ENCODE results near the gene ARL8B.
"Not testable (repeated sequence)": the region's sequence is repeated elsewhere in the genome, so short reads cannot be mapped to it uniquely, and the experiment has no call there.

The ARL8B gene

GRCh38 chr3:5147152-5147551, 25.1 kb downstream of the ARL8B start:
- DNase-seq (ENCODE audit: low spot score): not testable (repeated sequence)

GRCh38 chr3:5149306-5149880, 27.3 kb downstream of the ARL8B start:
- DNase-seq (ENCODE audit: low spot score): no peak

GRCh38 chr3:5151586-5151985, 29.5 kb downstream of the ARL8B start:
- DNase-seq (ENCODE audit: low spot score): no peak

- no peak for DNase-seq (ENCODE audit: low spot score)
These were observed 31.0 kb downstream of the ARL8B start for GRCh38 chr3:5153074-5153473.

- DNase-seq (ENCODE audit: low spot score): no peak
These were observed 33.1 kb downstream of the ARL8B start for GRCh38 chr3:5155241-5155640.

- no peak for DNase-seq (ENCODE audit: low spot score)
These were observed 38.2 kb downstream of the ARL8B start for GRCh38 chr3:5160321-5160720.

GRCh38 chr3:5160940-5161858, 39.1 kb downstream of the ARL8B start:
- no peak for DNase-seq (ENCODE audit: low spot score)

GRCh38 chr3:5162102-5162501, 40.0 kb downstream of the ARL8B start:
- DNase-seq (ENCODE audit: low spot score): no peak

GRCh38 chr3:5165698-5166097, 43.6 kb downstream of the ARL8B start:
- no peak for DNase-seq (ENCODE audit: low spot score)

- DNase-seq (ENCODE audit: low spot score): no peak
These were observed 44.8 kb downstream of the ARL8B start for GRCh38 chr3:5166846-5167245.

- DNase-seq (ENCODE audit: low spot score): no peak
These were observed 46.0 kb downstream of the ARL8B start for GRCh38 chr3:5168110-5168509.

GRCh38 chr3:5169807-5170206, 47.7 kb downstream of the ARL8B start:
- no peak for DNase-seq (ENCODE audit: low spot score)

GRCh38 chr3:5170975-5171374, 48.9 kb downstream of the ARL8B start:
- DNase-seq (ENCODE audit: low spot score): no peak

GRCh38 chr3:5172018-5172417, 49.9 kb downstream of the ARL8B start:
- DNase-seq (ENCODE audit: low spot score): no peak

- DNase-seq (ENCODE audit: low spot score): not testable (repeated sequence)
These were observed 56.9 kb downstream of the ARL8B start for GRCh38 chr3:5179036-5179435.

- no peak for DNase-seq (ENCODE audit: low spot score)
These were observed 59.5 kb downstream of the ARL8B start for GRCh38 chr3:5181469-5182141.

GRCh38 chr3:5183714-5184113, 61.6 kb downstream of the ARL8B start:
- DNase-seq (ENCODE audit: low spot score): not testable (repeated sequence)

- DNase-seq (ENCODE audit: low spot score): no peak
These were observed 62.4 kb downstream of the ARL8B start for GRCh38 chr3:5184499-5184898.

- no peak for DNase-seq (ENCODE audit: low spot score)
These were observed 63.1 kb downstream of the ARL8B start for GRCh38 chr3:5185093-5185673.

GRCh38 chr3:5186089-5186857, 64.2 kb downstream of the ARL8B start:
- no peak for DNase-seq (ENCODE audit: low spot score)

- no peak for DNase-seq (ENCODE audit: low spot score)
These were observed 64.7 kb downstream of the ARL8B start for GRCh38 chr3:5186858-5187155.
